NCI-H82 (cell line): ENCODE results near the gene EDEM2.
"Not testable (repeated sequence)": the region's sequence is repeated elsewhere in the genome, so short reads cannot be mapped to it uniquely, and the experiment has no call there.

Experiments used
- DNase-seq: peaks from one replicate; lab custom pipeline; 2025; lab: John Stamatoyannopoulos, UW

The EDEM2 gene

GRCh38 chr20:35129647-35130069 is 17.5 kb downstream of the EDEM2 start:
- DNase-seq = no peak

- no peak for DNase-seq
Measured at GRCh38 chr20:35125753-35126152, 21.4 kb downstream of the EDEM2 start.

- no peak for DNase-seq
Measured at GRCh38 chr20:35122756-35123405, 24.3 kb downstream of the EDEM2 start.

- DNase-seq = no peak
Measured at GRCh38 chr20:35121186-35121585, 25.9 kb downstream of the EDEM2 start.

DNA sequence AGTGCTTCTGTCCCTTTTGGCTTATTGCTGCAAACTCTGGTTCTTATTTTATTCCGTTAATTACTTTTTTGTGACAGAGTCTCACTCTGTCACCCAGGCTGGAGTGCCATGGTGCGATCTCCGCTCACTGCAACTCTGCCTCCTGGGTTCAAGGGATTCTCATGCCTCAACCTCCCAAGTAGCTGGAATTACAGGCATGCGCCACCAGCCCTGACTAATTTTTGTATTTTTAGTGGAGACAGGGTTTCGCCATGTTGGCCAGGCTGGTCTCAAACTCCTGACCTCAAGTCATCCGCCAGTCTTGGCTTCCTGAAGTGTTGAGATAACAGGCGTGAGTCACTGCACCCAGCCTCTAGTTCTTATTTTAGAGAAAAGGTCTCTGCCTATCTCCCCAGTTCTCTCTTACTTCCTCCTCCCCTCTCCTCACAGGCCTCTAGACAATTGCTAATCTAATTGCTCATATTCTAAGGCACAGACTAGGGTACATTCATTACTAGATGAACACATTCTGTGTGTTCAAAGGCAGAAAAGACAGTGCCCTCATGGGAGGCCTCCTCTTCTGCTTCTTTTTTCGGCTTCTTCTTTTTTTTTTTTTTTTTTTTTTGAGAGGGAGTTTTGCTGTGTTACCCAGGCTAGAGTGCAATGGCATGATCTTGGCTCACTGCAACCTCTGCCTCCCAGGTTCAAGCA is 27.0 kb downstream of the EDEM2 start:
- DNase-seq = no peak

DNA sequence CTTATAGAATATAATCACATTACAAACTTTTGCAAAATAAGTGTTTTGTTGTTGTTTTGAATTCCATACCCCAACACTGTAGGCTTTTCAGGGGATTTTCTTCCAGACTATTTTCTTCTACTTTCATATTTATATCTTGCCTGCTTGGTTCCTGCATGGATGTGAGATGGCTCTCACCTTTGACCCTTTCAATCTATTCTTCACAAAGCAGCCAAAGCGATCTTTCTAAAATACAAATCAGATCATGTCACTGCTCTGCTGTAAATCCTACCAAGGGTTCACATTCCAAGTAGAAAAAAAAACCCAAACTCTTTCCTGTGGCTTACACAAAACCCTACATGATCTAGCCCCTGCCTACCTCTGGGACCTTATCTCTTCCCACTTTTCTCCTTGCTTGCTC is 29.5 kb downstream of the EDEM2 start:
- DNase-seq = no peak

DNA sequence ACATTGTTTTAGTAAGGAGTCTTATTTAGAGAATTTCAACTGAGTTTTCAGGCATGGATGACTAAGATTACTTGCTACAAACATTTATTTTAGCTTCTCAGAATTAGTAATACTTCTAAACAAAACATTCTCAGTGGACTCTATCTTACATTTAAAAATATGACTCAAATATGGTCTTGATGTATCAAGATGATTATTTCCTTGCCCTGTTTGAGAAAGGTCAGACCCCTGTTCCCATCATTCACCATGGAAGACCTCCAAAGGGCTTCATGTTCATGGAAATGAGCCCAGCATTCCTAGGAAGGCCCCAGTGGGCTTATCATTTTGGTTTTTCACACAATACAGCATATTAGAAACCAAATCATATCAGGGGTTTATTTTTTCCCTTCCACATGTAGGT is 29.9 kb downstream of the EDEM2 start:
- DNase-seq = no peak

DNA sequence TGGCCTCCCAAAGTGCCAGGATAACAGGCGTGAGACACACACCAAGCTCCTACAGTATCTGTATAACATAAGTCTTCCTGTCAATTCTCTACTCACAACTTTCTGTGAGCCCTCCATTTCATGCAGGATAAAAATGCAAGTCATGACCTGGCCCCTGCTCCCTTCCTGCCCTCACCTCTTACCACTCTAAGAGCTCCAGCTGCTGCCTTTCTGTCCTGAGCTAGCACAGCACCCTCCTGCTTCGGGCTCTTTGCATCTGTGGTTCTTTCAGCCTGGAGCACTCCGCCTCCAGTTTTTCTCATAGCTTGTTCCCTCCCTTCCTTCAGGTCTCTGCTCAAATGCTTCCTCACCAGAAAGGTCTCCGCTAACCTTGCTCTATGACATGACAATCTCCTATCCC is 30.9 kb downstream of the EDEM2 start:
- no peak for DNase-seq

GRCh38 chr20:35115606-35116005 is 31.5 kb downstream of the EDEM2 start:
- DNase-seq = no peak

- not testable (repeated sequence) for DNase-seq
Measured at GRCh38 chr20:35112276-35112675, 34.9 kb downstream of the EDEM2 start.

GRCh38 chr20:35111141-35111888 is 35.8 kb downstream of the EDEM2 start:
- DNase-seq = no peak

- no peak for DNase-seq
Measured at GRCh38 chr20:35108921-35109320, 38.2 kb downstream of the EDEM2 start.

GRCh38 chr20:35106827-35107380 is 40.2 kb downstream of the EDEM2 start:
- no peak for DNase-seq

DNA sequence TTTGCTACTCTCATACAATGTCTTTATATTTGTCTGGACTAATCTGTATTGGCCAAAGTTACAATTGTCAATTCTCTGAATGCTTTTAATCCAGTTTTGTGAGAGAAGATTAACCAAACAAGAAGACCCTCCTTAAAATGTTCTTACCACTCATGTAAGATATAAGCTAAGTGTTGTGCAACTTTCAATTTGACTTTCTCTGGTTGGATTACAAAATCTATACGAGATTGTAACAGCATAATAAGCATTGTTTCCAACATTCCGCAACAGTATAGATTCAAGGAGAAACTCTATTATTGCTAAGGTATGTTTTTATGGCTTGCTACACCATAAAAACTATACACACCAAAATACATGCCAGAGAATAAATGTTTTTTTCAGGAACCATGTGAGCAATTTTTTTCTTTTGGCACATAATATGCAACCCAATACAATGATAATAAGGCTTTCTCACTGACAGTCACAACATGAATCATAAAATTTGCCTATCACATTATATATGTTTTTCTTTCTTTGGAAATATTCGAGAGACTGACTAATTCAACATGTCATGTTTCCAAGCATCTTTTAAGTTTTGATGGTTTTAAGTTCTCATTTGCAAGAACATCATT is 42.3 kb downstream of the EDEM2 start:
- no peak for DNase-seq

DNA sequence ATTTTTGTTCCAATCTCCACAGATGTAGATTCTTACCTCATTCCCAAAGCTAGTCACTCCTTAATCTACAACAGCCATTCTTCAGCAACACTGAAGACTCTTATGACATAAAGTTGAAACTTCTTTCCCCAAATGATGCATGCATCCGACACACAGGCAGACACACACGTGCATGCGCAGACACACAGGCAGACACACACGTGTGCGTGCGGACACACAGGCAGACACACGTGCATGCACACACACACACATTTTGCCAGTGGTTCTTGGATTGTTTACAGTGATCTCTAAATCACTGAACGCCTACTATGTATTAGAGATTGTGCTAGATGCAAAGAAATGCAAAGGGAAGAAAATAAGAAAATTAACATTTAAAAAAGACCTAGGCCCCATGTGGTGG is 45.5 kb downstream of the EDEM2 start:
- DNase-seq = no peak

DNA sequence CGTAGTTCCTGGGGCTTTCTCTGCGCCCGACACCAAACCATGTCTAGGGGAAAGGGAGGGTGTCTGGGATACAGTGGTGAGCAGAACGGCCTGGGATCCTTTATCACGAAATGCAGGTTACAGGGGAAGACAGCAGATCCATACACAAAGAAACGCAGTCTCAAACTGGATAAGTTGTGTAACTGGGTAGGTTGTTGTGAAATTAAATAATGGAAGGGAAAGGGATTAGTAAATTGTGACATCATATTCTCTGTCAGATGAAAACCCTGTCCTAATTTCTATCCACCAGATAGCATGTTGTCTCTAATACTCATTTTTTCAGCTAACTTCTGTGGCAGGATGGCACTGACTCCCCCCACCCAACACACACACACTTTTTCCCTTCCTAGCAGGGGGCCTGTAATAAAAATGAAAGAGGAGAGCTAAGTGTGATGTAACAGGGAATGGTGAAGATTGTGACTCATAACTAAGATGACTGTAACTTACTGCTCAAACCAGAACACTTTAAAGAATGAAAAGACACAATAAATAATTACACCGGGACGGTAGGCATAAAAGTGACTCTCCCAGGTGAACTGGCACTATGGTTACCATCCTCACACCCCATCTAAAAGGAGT is 53.8 kb downstream of the EDEM2 start:
- no peak for DNase-seq

DNA sequence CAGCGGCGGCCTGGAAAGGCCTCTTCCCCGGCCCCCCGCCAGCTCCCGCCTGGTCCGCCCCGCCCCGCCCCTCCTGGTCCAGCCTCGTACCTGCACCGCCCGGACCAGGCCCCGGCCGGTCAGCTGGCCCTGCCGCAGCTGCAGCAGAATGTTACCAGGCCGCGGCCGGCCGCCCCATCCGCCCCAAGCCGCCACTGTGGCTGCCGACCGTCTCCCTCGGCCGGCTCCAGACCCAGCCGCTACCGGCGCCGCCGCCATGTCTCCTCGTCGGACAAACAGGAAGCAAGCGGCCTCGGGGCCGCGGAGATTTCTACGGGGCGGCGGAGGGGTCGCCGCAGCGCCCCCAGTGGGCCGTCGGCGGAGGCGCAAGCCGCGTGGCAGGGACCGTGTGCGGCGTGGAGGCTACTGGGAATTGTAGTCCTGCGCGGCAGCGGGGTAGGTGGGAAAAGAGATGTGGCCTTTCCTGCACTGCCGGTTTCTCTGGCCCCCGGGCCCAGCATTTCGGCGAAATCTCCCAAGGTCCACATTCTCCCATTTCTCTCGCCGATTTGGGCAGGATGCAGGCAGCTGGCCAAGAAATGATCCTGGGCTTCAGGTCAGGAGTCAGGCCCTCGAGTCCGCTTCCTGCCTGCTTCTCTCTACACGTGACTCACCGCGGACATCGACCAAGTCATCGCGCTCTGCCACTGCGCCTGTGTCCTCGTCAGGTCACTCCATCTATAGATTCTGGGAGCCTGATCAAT is 54.4 kb downstream of the EDEM2 start, which contains the start of gene TRPC4AP:
Gene TRPC4AP (minus strand): TSS at position 284 of the 743 bp plus-strand sequence. CDS start 26 bp downstream, at position 258.
- peak; percentile 94 for DNase-seq

GRCh38 chr20:35091816-35092523 is 55.2 kb downstream of the EDEM2 start:
- DNase-seq = peak; percentile 38

DNA sequence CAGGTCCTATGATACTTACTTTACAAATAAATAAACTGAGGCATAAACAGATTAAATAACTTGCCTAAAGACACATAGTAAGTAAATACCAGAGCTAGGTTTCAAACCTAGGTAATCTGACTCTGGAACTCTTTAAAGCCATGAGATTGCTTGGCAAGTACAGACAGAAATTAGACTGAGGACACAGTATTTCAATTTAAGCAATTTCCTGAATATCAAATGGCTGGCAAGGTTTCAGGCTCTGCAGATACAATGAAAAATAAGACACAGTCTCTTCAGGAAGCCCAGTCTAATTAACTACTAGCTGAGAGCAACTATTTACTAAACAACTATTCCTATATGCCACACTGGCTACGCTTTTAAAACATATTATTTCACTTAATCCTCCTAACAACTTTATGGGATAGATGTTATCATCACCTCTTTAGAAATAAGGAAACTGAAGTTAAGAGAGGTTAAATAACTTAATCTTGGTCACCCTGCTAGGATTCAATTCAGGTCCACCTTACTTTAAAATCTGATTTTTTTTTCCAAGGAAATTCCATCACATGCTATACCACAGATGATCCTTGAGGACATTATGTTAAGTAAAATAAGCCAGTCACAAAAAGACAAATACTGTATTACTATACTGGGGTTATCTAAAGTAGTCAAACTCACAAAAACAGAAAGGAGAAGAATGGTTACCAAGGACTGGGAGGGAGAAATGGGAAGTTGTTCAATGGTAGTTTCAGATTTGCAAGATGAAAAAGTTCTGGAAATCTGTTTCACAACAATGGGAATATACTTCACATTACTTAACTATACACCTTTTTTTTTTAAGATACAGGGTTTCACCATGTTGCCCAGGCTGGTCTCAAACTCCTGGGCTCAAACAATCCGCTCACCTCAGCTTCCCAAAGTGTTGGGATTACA is 58.6 kb downstream of the EDEM2 start:
- no peak for DNase-seq
